ENCODE results near the gene PRKAB2.

GRCh38 chr1:147109762-147110161 lies 62.5 kb downstream of the PRKAB2 start:
- no peak for TF ChIP-seq CTCF (IDR thresholded peaks at IDR 0.05)
- no peak for TF ChIP-seq ZFX (IDR thresholded peaks at IDR 0.05; ENCODE audit: borderline replicate concordance)
